ENCODE results near the gene MCF2L2.

MCF2L2 gene

GRCh38 chr3:183460081-183461055, 31.9 kb upstream of the MCF2L2 start:
- Histone ChIP-seq H3K4me3 (ENCODE audit: low read length in 2 of 2) (no peak overlapping the region), H3K27me3 (ENCODE audit: control insufficient read depth in 2 of 2, insufficient read depth in 2 of 2, low read length in 2 of 2) (no peaks in the 10 kb centered on the region), H3K36me3 (ENCODE audit: control insufficient read depth in 2 of 2, insufficient read depth in 2 of 2, low read length in 2 of 2) (no peaks in the 10 kb centered on the region), H3K9me3 (ENCODE audit: control insufficient read depth in 2 of 2, low read length in 2 of 2) (no peaks in the 10 kb centered on the region), H3K9ac (ENCODE audit: low read depth in 1 of 2, low read length in 2 of 2) (no peak overlapping the region), H3K4me1 (ENCODE audit: control insufficient read depth in 2 of 2, insufficient read depth in 2 of 2, low read length in 2 of 2) (no peaks in the 10 kb centered on the region), H3K27ac (ENCODE audit: low read depth in 2 of 2, low read length in 2 of 2) (no peak overlapping the region)

DNA sequence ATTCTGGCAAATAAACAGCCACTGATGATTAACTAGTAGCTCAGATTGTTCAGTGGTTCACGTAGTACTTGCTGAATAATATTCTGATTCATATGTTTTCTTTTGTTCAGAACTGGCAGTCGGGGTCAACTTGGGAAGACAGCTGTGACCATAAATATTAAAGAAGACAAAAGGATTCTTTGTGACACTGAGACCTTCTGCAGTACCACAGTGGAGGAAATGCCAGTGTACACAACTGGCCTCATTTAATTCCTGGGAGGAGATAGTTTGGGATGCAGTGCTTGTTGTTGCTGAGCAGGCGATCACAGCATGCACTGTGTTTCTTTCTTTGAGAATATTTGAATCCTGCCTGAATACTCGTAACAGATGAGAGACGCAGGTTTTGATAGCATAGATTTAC, 26.7 kb upstream of the MCF2L2 start:
- Histone ChIP-seq H3K4me1 (ENCODE audit: control insufficient read depth in 2 of 2, insufficient read depth in 2 of 2, low read length in 2 of 2) (no peaks in the 10 kb centered on the region), H3K9ac (ENCODE audit: low read depth in 1 of 2, low read length in 2 of 2) (no peak overlapping the region), H3K4me3 (ENCODE audit: low read length in 2 of 2) (no peak overlapping the region), H3K27me3 (ENCODE audit: control insufficient read depth in 2 of 2, insufficient read depth in 2 of 2, low read length in 2 of 2) (no peaks in the 10 kb centered on the region), H3K9me3 (ENCODE audit: control insufficient read depth in 2 of 2, low read length in 2 of 2) (no peaks in the 10 kb centered on the region), H3K27ac (ENCODE audit: low read depth in 2 of 2, low read length in 2 of 2) (no peak overlapping the region), H3K36me3 (ENCODE audit: control insufficient read depth in 2 of 2, insufficient read depth in 2 of 2, low read length in 2 of 2) (peaks cover 0 to 3% of the 10 kb centered on the region in 2 donors)

GRCh38 chr3:183454064-183454463, 25.6 kb upstream of the MCF2L2 start:
- no peak overlapping the region for H3K9ac ChIP-seq (ENCODE audit: low read depth in 1 of 2, low read length in 2 of 2)
- no peak overlapping the region for H3K27ac ChIP-seq (ENCODE audit: low read depth in 2 of 2, low read length in 2 of 2)
- H3K4me1 ChIP-seq (ENCODE audit: control insufficient read depth in 2 of 2, insufficient read depth in 2 of 2, low read length in 2 of 2): no peaks in the 10 kb centered on the region
- H3K4me3 ChIP-seq (ENCODE audit: low read length in 2 of 2): no peak overlapping the region
- H3K27me3 ChIP-seq (ENCODE audit: control insufficient read depth in 2 of 2, insufficient read depth in 2 of 2, low read length in 2 of 2): no peaks in the 10 kb centered on the region
- peaks cover 0 to 3% of the 10 kb centered on the region in 2 donors for H3K36me3 ChIP-seq (ENCODE audit: control insufficient read depth in 2 of 2, insufficient read depth in 2 of 2, low read length in 2 of 2)
- no peaks in the 10 kb centered on the region for H3K9me3 ChIP-seq (ENCODE audit: control insufficient read depth in 2 of 2, low read length in 2 of 2)

DNA sequence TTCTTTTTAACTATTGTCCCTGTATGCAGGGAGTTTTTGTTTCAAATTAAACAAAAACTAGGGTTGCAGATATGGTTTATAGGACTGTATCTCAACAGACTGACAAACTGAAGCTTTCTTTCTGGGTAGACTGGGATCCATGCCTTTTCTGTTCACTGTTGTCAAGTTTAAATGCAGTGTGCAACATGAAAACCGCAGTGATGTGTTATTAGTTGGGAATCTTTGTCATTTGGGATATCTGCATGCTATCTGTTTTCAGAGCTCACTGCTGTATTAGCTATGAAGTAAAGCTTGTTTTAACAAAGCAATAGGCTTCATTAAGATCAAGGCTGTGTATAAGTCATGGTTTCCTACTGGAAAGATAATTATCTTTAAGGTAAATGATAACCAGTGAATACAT, 21.4 kb upstream of the MCF2L2 start:
- no peaks in the 10 kb centered on the region for H3K36me3 ChIP-seq (ENCODE audit: control insufficient read depth in 2 of 2, insufficient read depth in 2 of 2, low read length in 2 of 2)
- H3K27ac ChIP-seq (ENCODE audit: low read depth in 2 of 2, low read length in 2 of 2): no peak overlapping the region
- no peaks in the 10 kb centered on the region for H3K9me3 ChIP-seq (ENCODE audit: control insufficient read depth in 2 of 2, low read length in 2 of 2)
- peaks cover 3 to 9% of the 10 kb centered on the region in 2 donors for H3K4me1 ChIP-seq (ENCODE audit: control insufficient read depth in 2 of 2, insufficient read depth in 2 of 2, low read length in 2 of 2)
- no peaks in the 10 kb centered on the region for H3K27me3 ChIP-seq (ENCODE audit: control insufficient read depth in 2 of 2, insufficient read depth in 2 of 2, low read length in 2 of 2)
- no peak overlapping the region for H3K4me3 ChIP-seq (ENCODE audit: low read length in 2 of 2)
- no peak overlapping the region for H3K9ac ChIP-seq (ENCODE audit: low read depth in 1 of 2, low read length in 2 of 2)

GRCh38 chr3:183449391-183449790, 21.0 kb upstream of the MCF2L2 start:
- H3K4me1 ChIP-seq (ENCODE audit: control insufficient read depth in 2 of 2, insufficient read depth in 2 of 2, low read length in 2 of 2): peaks cover 3 to 9% of the 10 kb centered on the region in 2 donors
- H3K27ac ChIP-seq (ENCODE audit: low read depth in 2 of 2, low read length in 2 of 2): no peak overlapping the region
- H3K36me3 ChIP-seq (ENCODE audit: control insufficient read depth in 2 of 2, insufficient read depth in 2 of 2, low read length in 2 of 2): no peaks in the 10 kb centered on the region
- H3K9ac ChIP-seq (ENCODE audit: low read depth in 1 of 2, low read length in 2 of 2): no peak overlapping the region
- no peak overlapping the region for H3K4me3 ChIP-seq (ENCODE audit: low read length in 2 of 2)
- H3K27me3 ChIP-seq (ENCODE audit: control insufficient read depth in 2 of 2, insufficient read depth in 2 of 2, low read length in 2 of 2): no peaks in the 10 kb centered on the region
- H3K9me3 ChIP-seq (ENCODE audit: control insufficient read depth in 2 of 2, low read length in 2 of 2): no peaks in the 10 kb centered on the region

DNA sequence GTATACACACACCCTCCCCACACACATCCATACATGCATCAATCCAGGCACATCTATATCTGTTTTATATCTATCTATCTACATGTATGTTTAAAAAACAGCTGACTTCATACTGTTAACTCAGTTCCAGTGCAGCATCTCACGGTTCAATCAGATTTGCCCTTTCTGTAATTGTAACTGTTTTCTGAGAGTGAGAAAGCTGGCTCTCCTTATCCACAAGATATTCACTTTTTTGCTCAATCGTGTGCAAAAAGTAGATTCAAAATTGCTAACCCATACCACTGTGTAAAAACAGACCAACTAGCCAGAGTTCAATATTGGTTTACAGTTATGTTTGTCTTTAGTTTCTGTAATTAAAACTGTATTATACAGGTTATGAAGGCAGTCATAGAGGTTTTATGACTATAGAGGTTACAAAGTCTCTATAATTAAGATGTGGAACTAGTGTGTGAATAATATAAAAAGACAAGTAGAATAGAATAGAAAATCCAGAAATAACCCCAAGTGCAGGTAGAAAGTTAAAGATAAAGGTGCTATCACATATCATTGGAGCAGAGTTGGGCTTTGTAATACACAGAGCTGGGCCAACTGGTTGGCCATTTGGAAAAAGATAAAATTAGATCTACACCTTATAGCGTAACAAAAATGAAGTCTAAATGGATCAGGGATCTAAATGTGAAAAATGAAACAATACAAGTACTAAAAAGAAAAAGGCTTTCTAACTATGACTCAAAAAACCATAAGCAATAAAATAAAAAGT, 20.1 kb upstream of the MCF2L2 start:
- peaks cover under 1 to 5% of the 10 kb centered on the region in 2 donors for H3K9me3 ChIP-seq (ENCODE audit: control insufficient read depth in 2 of 2, low read length in 2 of 2)
- H3K4me1 ChIP-seq (ENCODE audit: control insufficient read depth in 2 of 2, insufficient read depth in 2 of 2, low read length in 2 of 2): peaks cover 3 to 9% of the 10 kb centered on the region in 2 donors
- H3K27ac ChIP-seq (ENCODE audit: low read depth in 2 of 2, low read length in 2 of 2): no peak overlapping the region
- H3K36me3 ChIP-seq (ENCODE audit: control insufficient read depth in 2 of 2, insufficient read depth in 2 of 2, low read length in 2 of 2): no peaks in the 10 kb centered on the region
- no peaks in the 10 kb centered on the region for H3K27me3 ChIP-seq (ENCODE audit: control insufficient read depth in 2 of 2, insufficient read depth in 2 of 2, low read length in 2 of 2)
- peak overlapping the region in 1 of 2 donors; percentile 69 for H3K9ac ChIP-seq (ENCODE audit: low read depth in 1 of 2, low read length in 2 of 2)
- H3K4me3 ChIP-seq (ENCODE audit: low read length in 2 of 2): peak overlapping the region; percentile 89 to 93

- Histone ChIP-seq H3K36me3 (ENCODE audit: control insufficient read depth in 2 of 2, insufficient read depth in 2 of 2, low read length in 2 of 2) (no peaks in the 10 kb centered on the region), H3K27ac (ENCODE audit: low read depth in 2 of 2, low read length in 2 of 2) (peak overlapping the region; percentile 48 to 70), H3K9me3 (ENCODE audit: control insufficient read depth in 2 of 2, low read length in 2 of 2) (peaks cover 3 to 5% of the 10 kb centered on the region in 2 donors), H3K27me3 (ENCODE audit: control insufficient read depth in 2 of 2, insufficient read depth in 2 of 2, low read length in 2 of 2) (no peaks in the 10 kb centered on the region), H3K4me1 (ENCODE audit: control insufficient read depth in 2 of 2, insufficient read depth in 2 of 2, low read length in 2 of 2) (peaks cover 3 to 9% of the 10 kb centered on the region in 2 donors), H3K9ac (ENCODE audit: low read depth in 1 of 2, low read length in 2 of 2) (peak overlapping the region; percentile 69 to 71), H3K4me3 (ENCODE audit: low read length in 2 of 2) (peak overlapping the region; percentile 89 to 93)
Measured at GRCh38 chr3:183447206-183448001, 19.0 kb upstream of the MCF2L2 start.

DNA sequence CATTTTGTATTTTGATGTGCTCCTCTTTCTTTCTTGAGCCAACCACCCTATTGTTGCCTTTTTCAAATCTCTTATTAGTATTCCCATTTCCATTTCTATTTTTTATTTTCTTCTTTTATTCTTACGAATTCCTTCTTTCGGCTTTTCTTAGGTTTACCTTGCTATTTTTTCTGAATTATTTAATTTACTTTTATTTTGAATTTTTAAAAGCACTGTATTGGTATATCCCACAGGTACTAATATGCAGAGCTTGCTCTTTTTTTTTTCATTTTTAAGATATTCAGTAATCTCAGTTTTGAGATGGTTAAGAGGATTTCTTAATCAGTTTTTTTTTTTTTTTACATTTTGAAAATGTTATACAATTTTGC, 18.4 kb upstream of the MCF2L2 start:
- peaks cover 3 to 9% of the 10 kb centered on the region in 2 donors for H3K4me1 ChIP-seq (ENCODE audit: control insufficient read depth in 2 of 2, insufficient read depth in 2 of 2, low read length in 2 of 2)
- peak overlapping the region; percentile 69 to 71 for H3K9ac ChIP-seq (ENCODE audit: low read depth in 1 of 2, low read length in 2 of 2)
- H3K36me3 ChIP-seq (ENCODE audit: control insufficient read depth in 2 of 2, insufficient read depth in 2 of 2, low read length in 2 of 2): no peaks in the 10 kb centered on the region
- peak overlapping the region in 1 of 2 donors; percentile 70 for H3K27ac ChIP-seq (ENCODE audit: low read depth in 2 of 2, low read length in 2 of 2)
- peak overlapping the region; percentile 89 to 93 for H3K4me3 ChIP-seq (ENCODE audit: low read length in 2 of 2)
- H3K27me3 ChIP-seq (ENCODE audit: control insufficient read depth in 2 of 2, insufficient read depth in 2 of 2, low read length in 2 of 2): no peaks in the 10 kb centered on the region
- H3K9me3 ChIP-seq (ENCODE audit: control insufficient read depth in 2 of 2, low read length in 2 of 2): peaks cover 3 to 5% of the 10 kb centered on the region in 2 donors

- H3K4me3 ChIP-seq (ENCODE audit: low read length in 2 of 2): no peak overlapping the region
- H3K27me3 ChIP-seq (ENCODE audit: control insufficient read depth in 2 of 2, insufficient read depth in 2 of 2, low read length in 2 of 2): no peaks in the 10 kb centered on the region
- no peaks in the 10 kb centered on the region for H3K36me3 ChIP-seq (ENCODE audit: control insufficient read depth in 2 of 2, insufficient read depth in 2 of 2, low read length in 2 of 2)
- peaks cover 3 to 9% of the 10 kb centered on the region in 2 donors for H3K4me1 ChIP-seq (ENCODE audit: control insufficient read depth in 2 of 2, insufficient read depth in 2 of 2, low read length in 2 of 2)
- peaks cover 3 to 5% of the 10 kb centered on the region in 2 donors for H3K9me3 ChIP-seq (ENCODE audit: control insufficient read depth in 2 of 2, low read length in 2 of 2)
- H3K9ac ChIP-seq (ENCODE audit: low read depth in 1 of 2, low read length in 2 of 2): no peak overlapping the region
- no peak overlapping the region for H3K27ac ChIP-seq (ENCODE audit: low read depth in 2 of 2, low read length in 2 of 2)
Measured at GRCh38 chr3:183444748-183445147, 16.3 kb upstream of the MCF2L2 start.

Data from mucosa of rectum (tissue), 2 donors.